Keratinocyte (primary cell): Measurements from ENCODE around the gene CTSZ. TPM values are rescaled to one million over a fixed set of nuclear protein-coding genes. Genes with fewer than 3 reads are reported as not detected.

Experiments
- DNase-seq: peaks from one replicate; pipeline ENCODE4 v3.0.0-alpha.2; 2011; ENCODE audit warnings: low read depth, missing footprints, low spot score
- FAIRE-seq: peaks from 2 replicates; lab custom pipeline; 2011; peaks lifted over from hg19 to GRCh38; lab: Jason Lieb, UNC
- H2AFZ ChIP-seq: 2 replicates; pipeline ENCODE4 v1.6.0; 2012; ENCODE audit warnings: low read length, control low read depth, inconsistent platforms; ENCODE audit not compliant: control insufficient read depth
- H3K27ac ChIP-seq: 2 replicates; pipeline ENCODE4 v1.5.1; 2011; ENCODE audit warnings: low read length; ENCODE audit not compliant: control insufficient read depth, insufficient read depth
- H3K27me3 ChIP-seq: 3 replicates; pipeline ENCODE4 v1.6.0; 2011; ENCODE audit warnings: low read length; ENCODE audit not compliant: control insufficient read depth, insufficient read depth; ENCODE audit errors: extremely low read depth
- H3K36me3 ChIP-seq, 2 experiments: 2 replicates in 1 of 2; 3 replicates in 1 of 2; pipeline ENCODE4 v1.5.1; 2011; ENCODE audit warnings: low read length in 2 of 2, mild to moderate bottlenecking in 1 of 2; ENCODE audit not compliant: control insufficient read depth in 2 of 2, insufficient read depth in 2 of 2; ENCODE audit errors: extremely low read depth in 1 of 2
- H3K4me1 ChIP-seq: 3 replicates; pipeline ENCODE4 v1.5.1; 2011; ENCODE audit warnings: low read length; ENCODE audit not compliant: control insufficient read depth, insufficient read depth; ENCODE audit errors: extremely low read depth
- H3K4me2 ChIP-seq: 3 replicates; pipeline ENCODE4 v1.6.0; 2011; ENCODE audit warnings: low read depth, low read length; ENCODE audit not compliant: control insufficient read depth, insufficient read depth; ENCODE audit errors: extremely low read depth
- H3K4me3 ChIP-seq, 3 experiments: fragments of 200-600 bp in 1 of 3; sonication (generic) in 1 of 3; 2 replicates in 2 of 3; 3 replicates in 1 of 3; pipeline ENCODE4 v1.5.1; 2011 to 2016; ENCODE audit warnings: low read length in 3 of 3, mild to moderate bottlenecking in 3 of 3, control low read depth in 2 of 3, inconsistent platforms in 1 of 3, low read depth in 1 of 3, mixed read lengths in 1 of 3, mixed run types in 1 of 3, moderate library complexity in 1 of 3; ENCODE audit not compliant: control insufficient read depth in 2 of 3, insufficient read depth in 2 of 3; ENCODE audit errors: extremely low read depth in 1 of 3
- H3K79me2 ChIP-seq: 2 replicates; pipeline ENCODE4 v1.6.0; 2012; ENCODE audit warnings: low read length; ENCODE audit not compliant: control insufficient read depth, insufficient read depth
- H3K9ac ChIP-seq: 3 replicates; pipeline ENCODE4 v1.6.0; 2011; ENCODE audit warnings: low read length; ENCODE audit not compliant: control insufficient read depth, insufficient read depth; ENCODE audit errors: extremely low read depth
- H3K9me1 ChIP-seq: 3 replicates; pipeline ENCODE4 v1.6.0; 2011; ENCODE audit warnings: low read length; ENCODE audit not compliant: control insufficient read depth, insufficient read depth; ENCODE audit errors: extremely low read depth
- H3K9me3 ChIP-seq: 2 replicates; pipeline ENCODE4 v1.5.1; 2012; ENCODE audit warnings: low read depth, low read length; ENCODE audit not compliant: control insufficient read depth
- H4K20me1 ChIP-seq: 3 replicates; pipeline ENCODE4 v1.6.0; 2011; ENCODE audit warnings: low read length; ENCODE audit not compliant: control insufficient read depth, insufficient read depth; ENCODE audit errors: extremely low read depth
- CTCF ChIP-seq, 3 experiments: IDR thresholded peaks in 1 of 3; conservative IDR thresholded peaks in 1 of 3; optimal IDR thresholded peaks in 1 of 3; 2 replicates in 2 of 3; 3 replicates in 1 of 3; pipeline versions ENCODE3 to v1.5.1; 2011; ENCODE audit warnings: low read length in 3 of 3, mild to moderate bottlenecking in 3 of 3, moderate library complexity in 2 of 3, control low read depth in 1 of 3, inconsistent platforms in 1 of 3; ENCODE audit not compliant: insufficient read depth in 2 of 3; ENCODE audit errors: extremely low read depth in 1 of 3
- EZH2 ChIP-seq: IDR thresholded peaks from one replicate; pipeline ENCODE4 v1.6.1; 2012; ENCODE audit warnings: inconsistent platforms, mild to moderate bottlenecking, low read length, moderate library complexity
- dilution Hi-C: fragments of 300-500 bp; cut with MboI; formaldehyde crosslinking; loops from one replicate; pipeline ENCODE4 v1.7.0; 2020; ENCODE audit warnings: low sequenced_read_pairs; ENCODE audit not compliant: extremely low pct_ligation_motif_present
- polyA plus RNA-seq, 5 experiments: library from polyadenylated mRNA; depleted of rRNA in 3 of 5; stranded (reverse) in 3 of 5; stranded (forward) in 1 of 5; unstranded in 1 of 5; fragments of >200 nt; gene quantifications; 1 replicate in 1 of 5; 2 replicates in 3 of 5; 3 replicates in 1 of 5; pipeline versions ENCODE4 v1.2.1 to v1.2.3, GENCODE V29; 2011 to 2012; ENCODE audit warnings: missing spikeins in 2 of 5, low read depth in 1 of 5, low replicate concordance in 1 of 5

The CTSZ gene
- polyA plus RNA-seq, 1 donor (not counting 4 experiments of a cell fraction or from before 2014, with no cell fraction given): 138 TPM

- no peak for FAIRE-seq
- TF ChIP-seq CTCF (optimal IDR thresholded peaks at IDR 0.05 in 1 of 3, IDR thresholded peaks at IDR 0.05 in 1 of 3, conservative IDR thresholded peaks at IDR 0.05 in 1 of 3; ENCODE audit: extremely low read depth in 1 of 3, insufficient read depth in 2 of 3, low read length in 3 of 3) (no peak), EZH2 (no peak)
- H3K27ac ChIP-seq: no peak overlapping the region
Observed at GRCh38 chr20:59003836-59004492, 3.1 kb downstream of the CTSZ start.

GRCh38 chr20:59002874-59003399 lies 4.1 kb downstream of the CTSZ start:
- Histone ChIP-seq H3K9me3 (no peaks in the 10 kb centered on the region), H3K4me1 (peaks cover 14% of the 10 kb centered on the region), H3K36me3 (peaks cover 13 to 24% of the 10 kb centered on the region in 2 experiments), H3K27ac (no peak overlapping the region), H3K4me3 (no peak overlapping the region), H4K20me1 (no peaks in the 10 kb centered on the region), H3K9me1 (no peaks in the 10 kb centered on the region), H3K79me2 (peaks cover 16% of the 10 kb centered on the region), H3K27me3 (no peaks in the 10 kb centered on the region), H3K9ac (no peak overlapping the region), H2AFZ (no peak overlapping the region), H3K4me2 (no peak overlapping the region)
- TF ChIP-seq CTCF (optimal IDR thresholded peaks at IDR 0.05 in 1 of 3, IDR thresholded peaks at IDR 0.05 in 1 of 3, conservative IDR thresholded peaks at IDR 0.05 in 1 of 3; ENCODE audit: extremely low read depth in 1 of 3, insufficient read depth in 2 of 3, low read length in 3 of 3): no peak
- DNase-seq (no peak), FAIRE-seq (no peak)
- dilution Hi-C loops: no loop called here

More at GRCh38 chr20:59003836-59004492, 3.1 kb downstream of the CTSZ start:
- H3K79me2 ChIP-seq: peaks cover 16% of the 10 kb centered on the region
- H3K9me1 ChIP-seq: no peaks in the 10 kb centered on the region
- no peaks in the 10 kb centered on the region for H3K27me3 ChIP-seq
- H3K36me3 ChIP-seq: peaks cover 13 to 24% of the 10 kb centered on the region in 2 experiments
- no peaks in the 10 kb centered on the region for H4K20me1 ChIP-seq
- DNase-seq: no peak
- H3K9me3 ChIP-seq: no peaks in the 10 kb centered on the region
- H3K9ac ChIP-seq: no peak overlapping the region
- no peak overlapping the region for H2AFZ ChIP-seq
- no peak overlapping the region for H3K4me3 ChIP-seq
- peaks cover 14% of the 10 kb centered on the region for H3K4me1 ChIP-seq
- dilution Hi-C loops: no loop called here
- H3K4me2 ChIP-seq: no peak overlapping the region
